H1 (cell line): ENCODE results near the gene LRP5.

Experiments used
- CTCF ChIP-seq, 3 experiments: IDR thresholded peaks; 1 replicate in 2 of 3; 2 replicates in 1 of 3; pipeline versions ENCODE4 v1.5.1 to v1.6.1; 2011; ENCODE audit warnings: low read length in 3 of 3, mild to moderate bottlenecking in 3 of 3, inconsistent platforms in 2 of 3, low read depth in 1 of 3, moderate library complexity in 1 of 3; ENCODE audit not compliant: insufficient read depth in 1 of 3; ENCODE audit errors: control extremely low read depth in 1 of 3
- EZH2 ChIP-seq: fragments of 200-600 bp; sonication (generic); IDR thresholded peaks from 2 replicates; pipeline ENCODE4 v1.7.1; 2012; ENCODE audit warnings: low read depth, mild to moderate bottlenecking, moderate library complexity, low read length, inconsistent platforms; ENCODE audit not compliant: severe bottlenecking
- SUZ12 ChIP-seq: fragments of 200-600 bp; sonication (generic); IDR thresholded peaks from 2 replicates; pipeline ENCODE4 v1.6.1; 2012; ENCODE audit warnings: mild to moderate bottlenecking, inconsistent platforms, low read length, moderate library complexity, mixed read lengths
- USF2 ChIP-seq: IDR thresholded peaks from 2 replicates; pipeline ENCODE4 v1.6.1; 2011; ENCODE audit warnings: low read length, improper control_type of control experiment

- TF ChIP-seq USF2 (no peak), CTCF (IDR thresholded peaks at IDR 0.05; ENCODE audit: control extremely low read depth in 1 of 3, insufficient read depth in 1 of 3, low read depth in 1 of 3, low read length in 3 of 3) (no peak), SUZ12 (no peak), EZH2 (no peak)
Measured at GRCh38 chr11:68324241-68324640, 11.8 kb downstream of the LRP5 start.
